ELR (cell line): Measurements from ENCODE around the gene CLPX.
A peak's percentile ranks its signal among the peaks of the same experiment; 100 is the strongest.
"Not testable (repeated sequence)": the region's sequence is repeated elsewhere in the genome, so short reads cannot be mapped to it uniquely, and the experiment has no call there.

Source experiments
- DNase-seq: peaks from one replicate; pipeline ENCODE4 v3.0.0-alpha.2; 2015; ENCODE audit warnings: low read depth

The CLPX gene

DNA sequence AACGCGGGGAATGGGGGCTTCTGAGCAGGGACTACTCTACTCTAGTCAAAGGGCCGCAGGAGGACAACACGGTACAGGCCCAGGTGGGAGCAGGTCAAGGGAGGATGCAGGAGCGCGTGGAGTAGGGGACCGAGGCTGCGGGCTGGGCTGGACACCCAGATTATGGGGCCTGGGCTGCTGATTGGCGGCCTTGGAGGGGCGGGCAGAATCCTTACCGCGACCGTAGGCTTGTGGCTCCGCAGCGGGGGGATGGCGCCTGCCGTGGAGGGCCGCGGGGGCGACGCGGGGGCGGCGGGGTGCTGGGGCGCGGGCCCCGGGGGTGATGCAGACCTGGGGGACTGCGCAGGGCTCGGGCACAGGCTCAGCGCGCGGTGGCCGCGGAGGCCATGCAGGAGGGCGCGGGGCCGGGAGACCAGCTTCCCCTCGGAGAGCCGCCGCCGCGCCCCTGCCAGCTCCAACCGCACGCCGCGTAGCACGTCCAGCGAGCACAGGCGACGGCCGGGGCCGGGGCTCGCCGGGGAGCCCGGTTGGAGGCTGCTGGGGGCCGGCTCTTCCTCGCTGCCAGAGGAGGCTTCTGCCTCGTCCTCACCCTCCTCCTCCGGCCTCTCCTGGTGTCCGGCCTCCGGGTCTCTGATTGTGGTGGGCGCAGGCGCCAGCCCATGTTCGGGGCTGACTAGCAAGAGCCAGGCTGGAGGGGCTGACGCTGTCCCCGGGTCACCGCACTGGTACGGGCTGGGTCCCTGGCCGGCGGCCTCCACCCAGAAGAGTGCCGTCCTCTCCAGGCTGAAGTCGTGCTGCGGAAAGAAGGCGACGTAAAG lies 83.0 kb downstream of the CLPX start:
- DNase-seq = no peak

DNA sequence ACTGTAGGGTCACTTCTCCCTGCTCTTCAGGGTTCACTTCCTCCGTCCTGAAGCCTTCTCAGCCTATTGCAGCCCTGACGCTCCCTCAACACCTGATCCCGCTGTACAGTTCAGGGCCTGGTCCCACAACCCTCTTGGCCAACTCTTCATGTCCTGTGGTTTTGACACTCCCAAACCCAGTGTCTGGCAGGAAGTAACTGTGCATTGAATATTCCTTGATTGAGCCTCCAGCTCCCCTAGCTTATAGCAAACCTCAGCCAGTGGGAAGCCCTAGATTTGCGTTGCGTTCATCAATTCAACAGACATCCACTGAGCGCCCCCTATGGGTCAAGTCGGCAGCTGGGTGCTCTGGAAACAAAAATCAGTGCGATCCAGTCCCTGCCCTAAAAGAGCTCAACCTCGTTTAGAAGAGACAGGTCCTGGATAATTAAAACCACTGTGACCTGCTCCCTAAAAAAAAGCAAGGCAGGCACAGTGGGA lies 83.7 kb downstream of the CLPX start:
- DNase-seq = peak; percentile 54

DNA sequence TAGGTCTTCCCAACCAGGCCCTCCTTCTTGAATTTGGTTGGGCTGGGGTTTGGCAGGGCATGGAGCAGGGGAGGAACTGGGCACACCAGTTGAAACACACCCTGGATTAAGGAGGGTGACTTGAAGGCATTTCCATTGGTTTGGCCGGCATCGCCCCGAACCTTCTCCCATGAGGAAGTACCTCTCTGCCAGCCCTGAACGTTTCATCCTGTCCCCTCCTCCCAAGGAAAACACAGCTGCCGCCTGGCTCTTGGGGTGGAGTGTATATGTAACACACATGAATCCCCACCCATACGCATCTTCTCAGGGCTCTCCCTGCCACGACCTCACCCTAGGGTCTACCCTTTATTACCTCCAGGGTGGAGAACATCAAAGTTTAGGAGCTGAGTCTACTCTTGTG lies 84.7 kb downstream of the CLPX start:
- no peak for DNase-seq

DNA sequence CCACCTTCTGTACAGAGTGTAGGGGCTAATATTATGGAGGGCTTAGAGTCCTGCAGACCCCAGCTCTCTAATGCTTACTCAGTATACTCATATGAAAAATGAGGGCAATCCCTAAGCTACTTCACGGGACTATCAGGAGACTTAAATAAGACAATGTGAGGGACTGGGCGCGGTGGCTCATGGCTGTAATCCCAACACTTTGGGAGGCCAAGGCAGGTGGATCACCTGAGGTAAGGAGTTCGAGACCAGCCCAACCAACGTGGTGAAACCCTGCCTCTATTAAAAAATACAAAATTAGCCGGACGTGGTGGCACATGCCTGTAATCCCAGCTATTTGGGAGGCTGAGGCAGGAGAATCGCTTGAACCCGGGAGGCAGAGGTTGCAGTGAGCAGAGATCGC lies 85.3 kb downstream of the CLPX start:
- not testable (repeated sequence) for DNase-seq

DNA sequence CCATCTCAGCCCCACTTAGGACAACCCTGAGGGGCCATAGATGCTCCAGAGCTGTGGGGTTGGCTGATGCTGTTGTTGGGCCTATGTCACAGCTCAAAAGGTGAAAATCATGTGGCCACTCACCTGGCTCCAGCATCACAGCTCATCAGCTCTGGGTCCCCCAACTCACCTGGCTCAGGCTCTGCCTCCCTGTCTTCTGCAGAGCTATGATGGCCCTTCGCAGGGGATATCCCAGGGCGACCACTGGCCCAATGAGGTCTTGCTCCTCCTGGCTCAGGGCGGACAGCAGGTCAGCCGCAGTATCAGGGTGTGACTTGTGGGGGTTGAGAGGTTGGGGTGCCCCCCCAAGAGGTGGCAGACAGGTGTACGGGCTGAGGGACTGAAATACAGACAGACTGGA lies 85.8 kb downstream of the CLPX start:
- DNase-seq = no peak
